Breast epithelium (tissue), 3 donors: Measurements from ENCODE around the gene SIGLEC11.

Experiments
- POLR2A ChIP-seq: fragments of 450-650 bp; IDR thresholded peaks from one replicate; pipeline ENCODE4 v1.6.1; 2016; ENCODE audit warnings: antibody characterized with exemption, mild to moderate bottlenecking, moderate library complexity
- POLR2AphosphoS5 ChIP-seq, 3 donors: sonication (generic); formaldehyde crosslinking; IDR thresholded peaks; one replicate each; pipeline ENCODE4 v1.6.1; 2017; ENCODE audit warnings: antibody characterized with exemption in 3 of 3
- TF ChIP-seq, protein P1 (sequence below), 3 donors: fragments of 450-650 bp; IDR thresholded peaks; one replicate each; pipeline ENCODE4 v1.5.1; 2016 to 2017; ENCODE audit warnings: antibody characterized with exemption in 3 of 3, mild to moderate bottlenecking in 3 of 3, moderate library complexity in 3 of 3

DNA sequence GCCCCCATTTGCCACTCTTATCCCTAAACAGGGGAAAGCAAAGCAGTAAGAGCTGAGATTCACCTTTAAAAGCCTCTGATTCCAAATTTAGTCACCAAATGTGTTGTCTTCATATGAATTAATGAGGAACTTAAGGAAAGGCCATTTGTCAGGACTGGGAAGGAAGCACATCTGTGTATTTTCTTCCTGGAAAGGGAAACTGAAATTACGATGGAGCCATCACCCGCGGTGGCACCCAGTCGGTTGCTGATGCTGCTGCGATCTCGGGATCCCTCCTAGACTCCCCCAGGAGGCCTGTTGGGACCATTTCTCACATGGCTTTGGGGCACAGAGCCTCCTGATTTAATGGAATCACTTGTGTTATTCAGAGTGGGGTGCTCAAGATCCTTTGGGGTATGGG lies 56.8 kb downstream of the SIGLEC11 start:
- TF ChIP-seq, protein P1, sequence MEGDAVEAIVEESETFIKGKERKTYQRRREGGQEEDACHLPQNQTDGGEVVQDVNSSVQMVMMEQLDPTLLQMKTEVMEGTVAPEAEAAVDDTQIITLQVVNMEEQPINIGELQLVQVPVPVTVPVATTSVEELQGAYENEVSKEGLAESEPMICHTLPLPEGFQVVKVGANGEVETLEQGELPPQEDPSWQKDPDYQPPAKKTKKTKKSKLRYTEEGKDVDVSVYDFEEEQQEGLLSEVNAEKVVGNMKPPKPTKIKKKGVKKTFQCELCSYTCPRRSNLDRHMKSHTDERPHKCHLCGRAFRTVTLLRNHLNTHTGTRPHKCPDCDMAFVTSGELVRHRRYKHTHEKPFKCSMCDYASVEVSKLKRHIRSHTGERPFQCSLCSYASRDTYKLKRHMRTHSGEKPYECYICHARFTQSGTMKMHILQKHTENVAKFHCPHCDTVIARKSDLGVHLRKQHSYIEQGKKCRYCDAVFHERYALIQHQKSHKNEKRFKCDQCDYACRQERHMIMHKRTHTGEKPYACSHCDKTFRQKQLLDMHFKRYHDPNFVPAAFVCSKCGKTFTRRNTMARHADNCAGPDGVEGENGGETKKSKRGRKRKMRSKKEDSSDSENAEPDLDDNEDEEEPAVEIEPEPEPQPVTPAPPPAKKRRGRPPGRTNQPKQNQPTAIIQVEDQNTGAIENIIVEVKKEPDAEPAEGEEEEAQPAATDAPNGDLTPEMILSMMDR (IDR thresholded peaks at IDR 0.05): no peak
- TF ChIP-seq POLR2AphosphoS5 (IDR thresholded peaks at IDR 0.05) (no peak), POLR2A (no peak)
